HG03045 (cell line): ENCODE measurements around the gene DENND1A.
"Not testable (repeated sequence)": the region's sequence is repeated elsewhere in the genome, so short reads cannot be mapped to it uniquely, and the experiment has no call there.

Experiments used
- ATAC-seq: cut with Tn5 transposase; IDR thresholded peaks from one replicate; pipeline ENCODE4 v1.9.1; 2021; ENCODE audit warnings: mild to moderate bottlenecking, moderate library complexity; ENCODE audit not compliant: unreplicated experiment

DENND1A gene

GRCh38 chr9:123823194-123823947, 106.6 kb downstream of the DENND1A start:
- no peak for ATAC-seq

DNA sequence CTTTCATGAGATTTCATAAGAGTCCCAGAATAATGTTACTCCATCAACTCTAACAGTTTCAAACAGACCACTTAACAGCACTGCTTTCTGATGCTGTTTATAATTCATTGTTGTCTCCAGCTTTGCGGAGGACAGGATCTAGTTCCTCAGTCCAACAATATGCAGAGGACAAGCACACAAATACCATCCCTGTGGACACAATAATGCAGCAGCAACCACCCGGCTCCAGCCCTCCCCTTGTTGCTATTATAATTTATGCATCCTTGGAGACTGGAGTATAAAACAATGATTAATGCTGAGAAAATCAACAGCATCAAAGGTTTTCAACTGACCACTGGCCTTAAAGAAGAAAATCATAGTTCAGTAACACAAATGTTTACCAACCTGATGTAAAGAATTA, 108.3 kb downstream of the DENND1A start:
- no peak for ATAC-seq

GRCh38 chr9:123820139-123820538, 109.8 kb downstream of the DENND1A start:
- ATAC-seq, result no peak

DNA sequence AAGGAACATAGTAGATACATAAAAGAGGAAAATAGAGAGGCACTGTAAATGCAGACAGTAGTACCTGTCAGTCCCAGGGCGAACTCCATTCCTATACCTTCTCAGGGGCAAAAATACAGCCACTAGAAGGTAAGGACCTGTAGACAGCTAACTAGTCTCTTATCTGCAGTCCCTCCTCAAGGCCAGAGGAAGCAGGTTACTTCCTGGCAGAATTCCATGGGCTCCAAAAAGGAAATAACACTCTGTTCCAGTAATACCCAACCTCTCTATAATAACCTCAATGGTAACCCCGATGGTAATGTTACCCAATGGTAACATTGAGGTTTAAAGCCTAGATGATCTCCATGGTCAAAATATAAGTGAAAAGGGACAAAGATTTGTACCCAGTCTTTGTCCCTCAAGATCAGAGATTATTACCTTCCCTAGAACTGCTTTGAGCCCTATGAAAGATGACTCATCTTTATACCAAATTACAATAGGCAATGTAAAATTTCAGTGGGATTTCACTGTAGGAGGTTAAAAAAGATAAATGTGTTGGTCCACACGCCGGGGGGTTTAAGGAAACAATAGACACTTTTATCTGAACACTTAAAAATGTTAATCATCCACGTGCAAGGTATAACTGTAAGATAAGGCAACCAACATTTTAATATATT, 113.0 kb downstream of the DENND1A start:
- no peak for ATAC-seq

GRCh38 chr9:123815856-123816255, 114.1 kb downstream of the DENND1A start:
- ATAC-seq, result not testable (repeated sequence)

DNA sequence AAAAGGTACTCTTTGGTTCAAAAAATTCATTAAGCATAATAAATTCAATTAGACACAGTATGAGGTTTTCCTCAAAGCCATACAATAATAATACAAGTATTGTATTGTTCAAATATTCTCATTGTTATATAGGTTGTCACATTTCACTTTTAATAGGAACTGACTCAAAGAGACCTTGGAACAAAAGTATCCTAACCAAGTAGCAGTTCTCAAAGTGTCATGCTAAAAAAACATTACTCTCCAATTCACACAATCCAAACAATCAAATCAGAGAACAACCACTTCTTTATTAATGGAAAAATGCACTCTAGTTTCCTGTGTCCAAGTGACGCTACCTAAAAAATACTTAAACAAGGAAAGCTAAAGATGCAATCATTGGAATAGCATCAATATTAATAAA, 115.4 kb downstream of the DENND1A start:
- ATAC-seq, result no peak

- no peak for ATAC-seq
Measured at GRCh38 chr9:123812984-123813383, 116.9 kb downstream of the DENND1A start.

GRCh38 chr9:123807251-123807650, 122.7 kb downstream of the DENND1A start:
- ATAC-seq, result no peak

GRCh38 chr9:123806829-123807228, 123.1 kb downstream of the DENND1A start:
- ATAC-seq, result no peak

DNA sequence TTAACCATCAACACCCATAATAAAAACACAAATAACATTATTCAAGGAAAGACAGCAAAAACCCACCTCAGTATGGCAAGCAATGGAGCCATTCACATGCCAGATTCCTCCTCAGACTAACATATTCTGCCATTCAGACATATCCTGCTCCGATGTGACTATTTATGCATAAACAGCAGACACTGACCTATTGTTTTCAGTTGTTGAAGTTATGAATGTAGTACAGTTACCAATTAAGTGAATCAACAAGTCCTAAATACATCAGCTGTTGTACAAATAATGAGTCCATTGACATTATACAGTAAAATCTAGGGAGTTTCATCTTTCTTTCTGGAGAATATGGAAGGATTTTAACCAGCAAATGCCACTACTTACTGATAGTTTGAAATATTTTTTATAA, 131.7 kb downstream of the DENND1A start:
- ATAC-seq, result no peak

DNA sequence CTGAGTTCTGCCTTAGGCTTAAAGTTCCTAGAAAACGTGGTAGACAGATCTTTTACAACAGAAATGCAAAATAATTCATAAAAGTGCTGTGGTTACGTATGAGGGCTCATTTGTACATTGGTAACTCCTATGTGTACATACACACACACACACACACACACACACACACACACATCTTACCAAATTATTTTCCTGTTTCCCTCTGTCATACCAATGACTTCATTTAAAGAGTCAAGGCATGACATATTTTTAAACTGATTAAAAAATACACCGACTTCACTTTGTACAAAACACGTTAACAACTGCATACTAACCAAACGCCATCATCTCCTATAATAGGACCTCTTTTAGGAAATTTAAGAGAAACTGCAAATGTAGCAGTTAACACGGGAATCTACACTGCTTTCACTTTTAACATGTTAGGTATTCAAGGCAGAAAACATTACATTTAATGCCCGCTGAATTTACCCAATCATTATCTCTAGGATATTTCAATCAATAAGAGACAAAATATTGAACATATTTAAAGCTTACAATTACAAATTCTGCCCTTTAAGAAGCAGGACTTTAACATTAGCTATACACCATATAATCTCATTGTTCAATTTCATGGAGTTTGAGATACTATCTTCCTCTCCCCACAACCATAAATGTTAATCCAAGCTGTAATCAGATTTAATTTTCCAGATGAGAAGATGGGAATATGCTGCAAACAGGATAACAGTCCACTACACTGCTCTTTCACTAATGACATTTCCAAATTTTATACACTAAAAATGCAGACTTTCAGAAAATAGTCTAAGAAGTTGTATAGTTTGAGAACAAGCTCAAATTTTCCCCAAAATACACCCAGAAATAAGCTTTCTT, 133.1 kb downstream of the DENND1A start:
- no peak for ATAC-seq

DNA sequence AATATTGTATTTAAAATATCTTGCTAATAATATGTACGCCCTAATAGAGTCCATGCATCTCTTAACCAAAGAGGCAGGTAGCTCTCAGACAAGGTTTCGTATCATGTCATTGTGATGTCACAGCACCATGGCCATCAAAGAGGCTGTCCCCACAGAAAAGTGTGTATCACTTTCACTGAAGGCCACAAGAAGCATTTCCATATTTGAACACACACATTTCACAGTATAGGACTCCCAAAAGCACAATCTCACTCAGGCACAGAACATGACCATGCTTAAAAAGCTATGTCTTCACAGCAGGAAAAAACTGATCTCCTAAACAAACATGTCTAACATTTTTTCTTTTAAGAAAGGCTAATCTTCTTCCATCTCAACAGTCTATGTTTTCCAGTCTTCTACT, 133.8 kb downstream of the DENND1A start:
- ATAC-seq, result no peak

DNA sequence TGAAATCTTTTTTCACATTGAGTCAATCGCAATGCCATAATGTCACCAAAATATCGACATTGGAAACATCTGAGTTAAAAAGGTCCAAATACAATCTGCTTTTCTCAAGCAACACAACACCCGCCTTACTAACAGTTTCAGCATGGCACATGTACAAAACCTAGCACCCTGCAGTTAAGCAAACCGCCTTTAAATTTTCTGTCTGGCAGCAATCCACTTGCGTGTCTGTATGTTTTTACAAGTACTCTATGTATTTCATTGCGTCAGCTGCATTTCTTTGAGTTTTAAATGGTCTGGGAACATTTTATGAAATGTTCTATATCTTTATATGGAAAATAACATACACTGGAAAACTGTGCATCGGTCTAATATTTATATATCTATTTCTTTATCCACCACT, 134.6 kb downstream of the DENND1A start:
- no peak for ATAC-seq

GRCh38 chr9:123792501-123792900, 137.4 kb downstream of the DENND1A start:
- no peak for ATAC-seq

- ATAC-seq, result no peak
Measured at GRCh38 chr9:123789554-123790292, 140.2 kb downstream of the DENND1A start.

DNA sequence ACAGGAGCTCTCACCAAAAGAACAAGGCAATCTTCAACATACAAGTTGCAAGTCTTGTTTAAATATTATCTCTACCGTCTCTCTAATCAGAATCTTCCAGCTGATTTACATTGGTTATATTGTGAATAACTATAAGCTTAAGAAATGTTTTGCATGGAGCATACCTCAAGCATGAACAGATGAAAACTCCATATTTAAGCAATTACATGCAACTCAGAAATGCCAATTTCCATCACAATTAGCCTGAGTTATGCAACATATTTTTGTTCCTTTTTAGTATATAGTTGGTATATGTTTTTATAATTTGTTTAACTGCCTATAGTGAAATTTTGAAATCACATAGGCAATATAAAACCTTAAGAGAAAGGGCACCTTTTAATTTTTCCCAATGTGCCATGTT, 142.5 kb downstream of the DENND1A start:
- no peak for ATAC-seq

DNA sequence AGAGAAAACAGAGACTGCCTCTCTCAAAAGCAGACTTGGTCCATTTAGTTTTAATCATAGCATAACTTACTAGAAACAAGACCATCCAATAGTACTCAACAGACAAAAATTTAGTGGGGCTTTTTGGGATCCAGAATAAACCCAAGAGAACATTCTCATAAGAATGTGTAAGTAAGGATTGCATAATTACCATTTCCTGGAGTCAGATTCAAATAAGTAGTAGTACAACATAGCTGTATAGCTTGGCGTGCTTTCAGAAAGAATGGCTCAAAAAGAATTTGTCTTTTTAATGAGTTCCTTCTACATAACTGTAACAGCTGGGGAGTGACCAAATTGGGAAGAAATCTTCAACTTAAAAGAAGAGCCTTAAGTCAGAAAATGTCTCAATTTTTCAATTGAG, 145.4 kb downstream of the DENND1A start:
- ATAC-seq, result no peak

- no peak for ATAC-seq
Measured at GRCh38 chr9:123778232-123778902, 151.6 kb downstream of the DENND1A start.

- no peak for ATAC-seq
Measured at GRCh38 chr9:123776708-123777537, 153.0 kb downstream of the DENND1A start.
